BLaER1 (cell line): ENCODE results near the gene CES2.

Experiments used
- H3K27ac ChIP-seq: shearing (Covaris generic); formaldehyde crosslinking; 2 replicates; pipeline ENCODE4 v1.8.1; 2022
- H3K27me3 ChIP-seq: shearing (Covaris generic); formaldehyde crosslinking; 2 replicates; pipeline ENCODE4 v1.8.1; 2022
- H3K36me3 ChIP-seq: shearing (Covaris generic); formaldehyde crosslinking; 2 replicates; pipeline ENCODE4 v1.8.1; 2022
- H3K4me1 ChIP-seq: shearing (Covaris generic); formaldehyde crosslinking; 2 replicates; pipeline ENCODE4 v1.8.1; 2022
- H3K4me2 ChIP-seq: shearing (Covaris generic); formaldehyde crosslinking; 2 replicates; pipeline ENCODE4 v1.8.1; 2022
- H3K4me3 ChIP-seq: shearing (Covaris generic); formaldehyde crosslinking; 2 replicates; pipeline ENCODE4 v1.8.1; 2022
- H3K9ac ChIP-seq: shearing (Covaris generic); formaldehyde crosslinking; 2 replicates; pipeline ENCODE4 v1.8.1; 2022
- H3K9me3 ChIP-seq: shearing (Covaris generic); formaldehyde crosslinking; 2 replicates; pipeline ENCODE4 v1.8.1; 2022
- H4K20me1 ChIP-seq: shearing (Covaris generic); formaldehyde crosslinking; 2 replicates; pipeline ENCODE4 v1.8.1; 2022
- Cebpa-rat ChIP-seq: shearing (Covaris generic); IDR thresholded peaks from 2 replicates; pipeline ENCODE4 v1.8.1; 2022

Gene CES2

GRCh38 chr16:66935314-66936011 lies at the start of gene CES2:
Gene CES2 (plus strand): TSS chr16:66935516. CDS start chr16:66935636, 120 bp downstream.
- TF ChIP-seq Cebpa-rat: no peak
- Histone ChIP-seq H3K27me3 (no peaks in the 10 kb centered on the region), H3K4me3 (peak within 1 kb of the TSS; percentile 99), H4K20me1 (peaks cover 70% of the 10 kb centered on the region), H3K36me3 (peaks cover 62% of the 10 kb centered on the region), H3K9ac (peak within 1 kb of the TSS; percentile 97), H3K27ac (peak within 1 kb of the TSS; percentile 97), H3K4me1 (peaks cover 49% of the 10 kb centered on the region), H3K9me3 (no peaks in the 10 kb centered on the region), H3K4me2 (peak within 1 kb of the TSS; percentile 99)

GRCh38 chr16:66886321-66886720 lies 49.0 kb upstream of the CES2 start:
- H3K36me3 ChIP-seq: peaks cover 63% of the 10 kb centered on the region
- no peak overlapping the region for H3K27ac ChIP-seq
- no peaks in the 10 kb centered on the region for H3K9me3 ChIP-seq
- H3K4me2 ChIP-seq: peak overlapping the region; percentile 38; the same call in 1 of the 2 replicates
- H3K27me3 ChIP-seq: no peaks in the 10 kb centered on the region
- no peak overlapping the region for H3K9ac ChIP-seq
- peaks cover 84% of the 10 kb centered on the region for H4K20me1 ChIP-seq
- peaks cover 69% of the 10 kb centered on the region for H3K4me1 ChIP-seq
- H3K4me3 ChIP-seq: no peak overlapping the region
- no peak for TF ChIP-seq Cebpa-rat

GRCh38 chr16:66886914-66887313 lies 48.4 kb upstream of the CES2 start:
- Histone ChIP-seq H3K4me3 (no peak overlapping the region), H3K4me2 (peak overlapping the region; percentile 38), H3K36me3 (peaks cover 66% of the 10 kb centered on the region), H3K27ac (no peak overlapping the region), H3K9me3 (no peaks in the 10 kb centered on the region), H3K4me1 (peaks cover 69% of the 10 kb centered on the region), H3K27me3 (no peaks in the 10 kb centered on the region), H3K9ac (no peak overlapping the region), H4K20me1 (peaks cover 83% of the 10 kb centered on the region)
- TF ChIP-seq Cebpa-rat: no peak

GRCh38 chr16:66888647-66889615 lies 46.4 kb upstream of the CES2 start:
- peaks cover 56% of the 10 kb centered on the region for H3K4me1 ChIP-seq
- peaks cover 64% of the 10 kb centered on the region for H4K20me1 ChIP-seq
- H3K27ac ChIP-seq: no peak overlapping the region
- H3K9me3 ChIP-seq: no peaks in the 10 kb centered on the region
- H3K4me3 ChIP-seq: no peak overlapping the region
- no peak for TF ChIP-seq Cebpa-rat
- no peaks in the 10 kb centered on the region for H3K27me3 ChIP-seq
- no peak overlapping the region for H3K9ac ChIP-seq
- no peak overlapping the region for H3K4me2 ChIP-seq
- peaks cover 52% of the 10 kb centered on the region for H3K36me3 ChIP-seq

- TF ChIP-seq Cebpa-rat: no peak
- Histone ChIP-seq H3K4me3 (no peak overlapping the region), H3K27me3 (no peaks in the 10 kb centered on the region), H3K4me2 (no peak overlapping the region), H4K20me1 (peaks cover 57% of the 10 kb centered on the region), H3K9me3 (no peaks in the 10 kb centered on the region), H3K36me3 (peaks cover 46% of the 10 kb centered on the region), H3K4me1 (peaks cover 49% of the 10 kb centered on the region), H3K27ac (no peak overlapping the region), H3K9ac (no peak overlapping the region)
Measured at GRCh38 chr16:66889622-66890021, 45.7 kb upstream of the CES2 start.

GRCh38 chr16:66890799-66891198 lies 44.5 kb upstream of the CES2 start:
- no peak overlapping the region for H3K4me3 ChIP-seq
- H3K4me2 ChIP-seq: no peak overlapping the region
- H3K27me3 ChIP-seq: no peaks in the 10 kb centered on the region
- no peak for TF ChIP-seq Cebpa-rat
- peaks cover 34% of the 10 kb centered on the region for H3K36me3 ChIP-seq
- peaks cover 45% of the 10 kb centered on the region for H4K20me1 ChIP-seq
- no peak overlapping the region for H3K27ac ChIP-seq
- no peaks in the 10 kb centered on the region for H3K9me3 ChIP-seq
- H3K9ac ChIP-seq: no peak overlapping the region
- H3K4me1 ChIP-seq: peaks cover 50% of the 10 kb centered on the region

- Histone ChIP-seq H3K36me3 (peaks cover 31% of the 10 kb centered on the region), H3K9ac (no peak overlapping the region), H3K9me3 (no peaks in the 10 kb centered on the region), H3K27ac (no peak overlapping the region), H3K4me3 (no peak overlapping the region), H3K4me1 (peaks cover 51% of the 10 kb centered on the region), H3K4me2 (no peak overlapping the region; the same call in 1 of the 2 replicates), H4K20me1 (peaks cover 39% of the 10 kb centered on the region; the same call in 1 of the 2 replicates), H3K27me3 (no peaks in the 10 kb centered on the region)
- no peak for TF ChIP-seq Cebpa-rat
Measured at GRCh38 chr16:66891360-66891759, 44.0 kb upstream of the CES2 start.

- no peak for TF ChIP-seq Cebpa-rat
- no peak overlapping the region; the same call in 1 of the 2 replicates for H3K4me2 ChIP-seq
- peaks cover 26% of the 10 kb centered on the region for H3K36me3 ChIP-seq
- H3K4me1 ChIP-seq: peaks cover 49% of the 10 kb centered on the region
- no peaks in the 10 kb centered on the region for H3K27me3 ChIP-seq
- H3K9ac ChIP-seq: no peak overlapping the region
- peaks cover 35% of the 10 kb centered on the region; the same call in 1 of the 2 replicates for H4K20me1 ChIP-seq
- H3K9me3 ChIP-seq: no peaks in the 10 kb centered on the region
- H3K4me3 ChIP-seq: no peak overlapping the region
- no peak overlapping the region for H3K27ac ChIP-seq
Measured at GRCh38 chr16:66891797-66892196, 43.5 kb upstream of the CES2 start.

GRCh38 chr16:66894055-66894454 lies 41.3 kb upstream of the CES2 start:
- Histone ChIP-seq H3K9me3 (no peaks in the 10 kb centered on the region), H3K27ac (no peak overlapping the region), H3K4me2 (no peak overlapping the region), H3K27me3 (no peaks in the 10 kb centered on the region), H4K20me1 (peaks cover 20% of the 10 kb centered on the region; the same call in 1 of the 2 replicates), H3K9ac (no peak overlapping the region), H3K4me1 (peaks cover 32% of the 10 kb centered on the region), H3K36me3 (peaks cover 14% of the 10 kb centered on the region), H3K4me3 (no peak overlapping the region)
- no peak for TF ChIP-seq Cebpa-rat
